Left lobe of liver (tissue), 1 donor: ENCODE measurements around the gene ATAD3C. TPM values are rescaled to one million over a fixed set of nuclear protein-coding genes. Genes with fewer than 3 reads are reported as not detected.

ENCODE experiments used
- total RNA-seq: library from RNA; stranded (reverse); gene quantifications from one replicate; pipeline ENCODE4 v1.2.1, GENCODE V29; 2021
- donor health status: DM: no; HTN: yes; CAD: no.

Gene ATAD3C
- total RNA-seq, 1 donor from 2014 or later: 2.9 TPM

Other genes starting within 250 kb of the ATAD3C start
- not detected for gene TNFRSF18, start 243.1 kb upstream of the ATAD3C start, total RNA-seq
- gene TNFRSF4, start 235.5 kb upstream of the ATAD3C start, total RNA-seq: 0.38 TPM
- 166 TPM for gene SDF4, start 217.7 kb upstream of the ATAD3C start, total RNA-seq
- 9.3 TPM for gene B3GALT6, start 217.5 kb upstream of the ATAD3C start, total RNA-seq
- gene C1QTNF12, start 203.0 kb upstream of the ATAD3C start, total RNA-seq: 3.5 TPM
- gene UBE2J2, start 175.8 kb upstream of the ATAD3C start, total RNA-seq: 27.6 TPM
- 5.7 TPM for gene SCNN1D, start 169.3 kb upstream of the ATAD3C start, total RNA-seq
- 31.9 TPM for gene ACAP3, start 141.8 kb upstream of the ATAD3C start, total RNA-seq
- gene PUSL1, start 141.1 kb upstream of the ATAD3C start, total RNA-seq: 8.4 TPM
- 42.4 TPM for gene INTS11, start 125.0 kb upstream of the ATAD3C start, total RNA-seq
- gene CPTP, start 124.9 kb upstream of the ATAD3C start, total RNA-seq: 40.0 TPM
- gene TAS1R3, start 118.4 kb upstream of the ATAD3C start, total RNA-seq: 0.30 TPM
- gene DVL1, start 100.3 kb upstream of the ATAD3C start, total RNA-seq: 50.4 TPM
- 4.5 TPM for gene MXRA8, start 91.1 kb upstream of the ATAD3C start, total RNA-seq
- 130 TPM for gene AURKAIP1, start 74.5 kb upstream of the ATAD3C start, total RNA-seq
- gene CCNL2, start 50.4 kb upstream of the ATAD3C start, total RNA-seq: 127 TPM
- 52.9 TPM for gene MRPL20, start 42.4 kb upstream of the ATAD3C start, total RNA-seq
- 1.0 TPM for gene ANKRD65, start 28.4 kb upstream of the ATAD3C start, total RNA-seq
- gene VWA1, start 14.0 kb upstream of the ATAD3C start, total RNA-seq: 91.0 TPM
- gene ATAD3B, start 22.1 kb downstream of the ATAD3C start, total RNA-seq: 16.0 TPM
- gene ATAD3A, start 62.5 kb downstream of the ATAD3C start, total RNA-seq: 16.3 TPM
- 0.98 TPM for gene TMEM240, start 90.9 kb downstream of the ATAD3C start, total RNA-seq
- gene SSU72, start 125.2 kb downstream of the ATAD3C start, total RNA-seq: 65.4 TPM
- gene FNDC10, start 150.4 kb downstream of the ATAD3C start, total RNA-seq: 0.58 TPM
- 65.1 TPM for gene MIB2, start 165.8 kb downstream of the ATAD3C start, total RNA-seq
- 1.6 TPM for gene MMP23B, start 182.5 kb downstream of the ATAD3C start, total RNA-seq
- gene CDK11B, start 209.3 kb downstream of the ATAD3C start, total RNA-seq: 8.7 TPM
- gene SLC35E2B, start 243.1 kb downstream of the ATAD3C start, total RNA-seq: 18.6 TPM